ENCODE measurements around the gene TLE1.

Gene TLE1

DNA sequence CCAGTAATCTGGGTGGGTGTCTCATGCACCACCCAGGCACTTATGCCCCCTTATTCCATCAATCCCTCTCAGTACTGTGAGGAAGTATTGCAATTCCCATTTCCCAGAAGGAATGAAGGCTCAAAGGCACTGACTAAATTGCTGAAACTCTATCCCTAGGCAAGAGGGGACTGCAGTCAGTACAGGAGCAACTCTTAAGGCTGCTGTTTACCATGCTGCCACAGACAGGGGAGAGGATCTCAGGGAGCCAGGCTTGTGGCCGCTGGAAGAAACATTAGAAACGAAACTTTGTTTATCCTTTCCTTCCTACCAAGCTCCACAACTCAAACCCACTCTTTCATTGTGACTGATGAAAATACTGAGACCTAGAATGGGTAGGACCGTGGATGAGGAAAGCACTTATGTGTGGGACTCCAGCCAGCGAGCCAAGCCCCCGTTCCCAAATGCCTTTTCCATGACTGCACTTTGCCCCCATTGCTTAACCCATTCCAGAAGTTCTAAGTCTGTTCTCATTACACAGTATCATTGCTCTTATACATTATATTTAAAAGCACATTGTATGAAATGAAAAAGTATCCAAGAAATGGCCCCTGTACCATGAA is 54.3 kb downstream of the TLE1 start:
- TF ChIP-seq TAF1 (IDR thresholded peaks at IDR 0.05; ENCODE audit: borderline replicate concordance, insufficient read depth, low read length): no peak
- no peak for TF ChIP-seq FOXP2 (optimal IDR thresholded peaks at IDR 0.05; ENCODE audit: borderline replicate concordance, extremely low read depth, extremely low read length, insufficient read depth)

DNA sequence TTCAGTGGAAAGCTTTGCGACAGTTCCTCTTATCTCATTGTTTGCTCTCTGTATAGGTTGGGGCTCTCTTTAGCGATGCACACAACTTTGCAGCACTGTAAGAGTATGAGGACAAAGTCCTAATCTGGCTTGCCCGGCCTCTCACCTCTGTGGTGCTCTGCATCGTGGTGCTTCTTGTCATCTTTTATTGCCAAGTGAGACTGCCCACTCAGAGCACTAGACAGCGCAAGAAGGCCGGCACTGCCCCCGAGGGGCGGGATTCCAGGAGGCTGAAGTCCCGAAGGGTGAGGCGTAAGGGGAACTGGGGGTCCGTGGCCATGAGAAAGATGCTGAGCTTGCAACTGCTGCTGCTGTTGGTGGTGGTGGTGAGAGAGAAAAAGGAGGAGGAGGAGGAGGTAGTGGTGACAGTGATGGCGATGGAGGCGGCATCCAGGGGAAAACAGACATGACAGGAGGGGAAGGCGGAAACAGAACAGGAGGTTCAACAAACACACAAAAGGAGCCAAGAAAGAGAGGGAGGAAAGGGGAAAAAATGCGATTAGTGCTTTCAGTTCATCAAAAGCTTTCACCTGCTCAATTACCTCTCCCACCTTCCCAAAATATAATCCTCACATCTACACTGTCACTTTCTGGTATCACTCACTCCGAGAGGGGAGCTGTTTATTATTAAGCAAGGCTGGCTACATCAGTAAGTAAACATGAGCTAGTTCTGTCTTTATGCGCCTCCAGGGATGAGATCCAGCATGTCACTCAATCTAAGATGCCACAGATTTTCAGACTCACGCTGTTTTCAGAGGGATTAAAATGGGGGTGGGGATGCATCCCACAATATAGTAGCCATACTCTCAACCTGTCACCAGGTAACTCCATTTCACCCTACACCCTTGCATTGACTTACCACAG is 55.1 kb downstream of the TLE1 start:
- TF ChIP-seq TAF1 (IDR thresholded peaks at IDR 0.05; ENCODE audit: borderline replicate concordance, insufficient read depth, low read length) (no peak), POLR2AphosphoS5 (IDR thresholded peaks at IDR 0.05; ENCODE audit: low read depth, low read length) (no peak), SIN3A (IDR thresholded peaks at IDR 0.05; ENCODE audit: borderline replicate concordance, insufficient read depth, low read length) (no peak), FOXP2 (optimal IDR thresholded peaks at IDR 0.05; ENCODE audit: borderline replicate concordance, extremely low read depth, extremely low read length, insufficient read depth) (no peak)
- TF ChIP-seq, protein P1, sequence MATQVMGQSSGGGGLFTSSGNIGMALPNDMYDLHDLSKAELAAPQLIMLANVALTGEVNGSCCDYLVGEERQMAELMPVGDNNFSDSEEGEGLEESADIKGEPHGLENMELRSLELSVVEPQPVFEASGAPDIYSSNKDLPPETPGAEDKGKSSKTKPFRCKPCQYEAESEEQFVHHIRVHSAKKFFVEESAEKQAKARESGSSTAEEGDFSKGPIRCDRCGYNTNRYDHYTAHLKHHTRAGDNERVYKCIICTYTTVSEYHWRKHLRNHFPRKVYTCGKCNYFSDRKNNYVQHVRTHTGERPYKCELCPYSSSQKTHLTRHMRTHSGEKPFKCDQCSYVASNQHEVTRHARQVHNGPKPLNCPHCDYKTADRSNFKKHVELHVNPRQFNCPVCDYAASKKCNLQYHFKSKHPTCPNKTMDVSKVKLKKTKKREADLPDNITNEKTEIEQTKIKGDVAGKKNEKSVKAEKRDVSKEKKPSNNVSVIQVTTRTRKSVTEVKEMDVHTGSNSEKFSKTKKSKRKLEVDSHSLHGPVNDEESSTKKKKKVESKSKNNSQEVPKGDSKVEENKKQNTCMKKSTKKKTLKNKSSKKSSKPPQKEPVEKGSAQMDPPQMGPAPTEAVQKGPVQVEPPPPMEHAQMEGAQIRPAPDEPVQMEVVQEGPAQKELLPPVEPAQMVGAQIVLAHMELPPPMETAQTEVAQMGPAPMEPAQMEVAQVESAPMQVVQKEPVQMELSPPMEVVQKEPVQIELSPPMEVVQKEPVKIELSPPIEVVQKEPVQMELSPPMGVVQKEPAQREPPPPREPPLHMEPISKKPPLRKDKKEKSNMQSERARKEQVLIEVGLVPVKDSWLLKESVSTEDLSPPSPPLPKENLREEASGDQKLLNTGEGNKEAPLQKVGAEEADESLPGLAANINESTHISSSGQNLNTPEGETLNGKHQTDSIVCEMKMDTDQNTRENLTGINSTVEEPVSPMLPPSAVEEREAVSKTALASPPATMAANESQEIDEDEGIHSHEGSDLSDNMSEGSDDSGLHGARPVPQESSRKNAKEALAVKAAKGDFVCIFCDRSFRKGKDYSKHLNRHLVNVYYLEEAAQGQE (IDR thresholded peaks at IDR 0.05; ENCODE audit: insufficient read depth in 1 of 2, low read depth in 2 of 2, low read length in 2 of 2): no peak

DNA sequence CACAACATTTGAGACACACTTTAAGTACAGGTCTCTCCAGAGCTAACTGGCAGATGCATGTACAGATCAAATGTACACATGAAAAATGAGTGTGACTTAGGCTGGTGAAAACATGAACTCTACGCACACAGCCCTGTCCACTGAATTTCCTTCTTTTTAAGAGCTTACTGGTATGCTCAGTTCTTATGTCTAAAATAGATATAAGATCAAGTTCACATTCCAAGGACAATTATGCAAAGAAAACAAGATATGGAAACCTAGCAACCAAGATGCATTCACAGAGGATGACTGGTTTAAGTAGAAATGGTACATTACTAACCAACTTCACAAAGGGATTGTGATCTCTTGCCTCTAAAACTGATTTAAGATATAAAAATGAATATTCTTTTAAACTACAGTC is 56.7 kb downstream of the TLE1 start:
- TF ChIP-seq TAF1 (IDR thresholded peaks at IDR 0.05; ENCODE audit: borderline replicate concordance, insufficient read depth, low read length): no peak
- TF ChIP-seq FOXP2 (optimal IDR thresholded peaks at IDR 0.05; ENCODE audit: borderline replicate concordance, extremely low read depth, extremely low read length, insufficient read depth): no peak

DNA sequence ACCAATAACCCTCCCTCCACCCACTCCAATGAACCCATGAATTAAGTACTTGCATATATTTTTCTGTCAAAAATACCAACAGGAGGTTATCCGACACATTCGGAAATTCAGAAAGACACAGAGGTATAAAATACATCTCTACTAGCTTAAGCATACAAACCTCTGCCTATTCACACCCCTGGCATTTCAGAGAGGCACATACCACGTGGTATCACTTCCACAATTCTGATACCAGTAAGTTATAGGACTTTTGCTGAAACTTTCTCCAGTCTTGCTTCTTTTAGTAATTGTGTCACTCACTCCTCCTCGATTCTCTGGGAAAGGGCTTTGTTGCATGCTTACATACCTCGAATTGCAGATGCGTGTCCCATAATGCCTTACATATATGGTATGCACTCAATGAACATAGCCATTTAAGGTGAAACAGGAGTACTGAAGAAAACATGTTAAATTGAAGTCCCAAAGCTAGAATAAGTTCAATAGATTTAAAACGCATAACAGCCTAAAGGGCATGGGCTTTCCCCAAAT is 58.1 kb downstream of the TLE1 start:
- TF ChIP-seq, protein P1 (IDR thresholded peaks at IDR 0.05; ENCODE audit: insufficient read depth in 1 of 2, low read depth in 2 of 2, low read length in 2 of 2): no peak
- TF ChIP-seq TAF1 (IDR thresholded peaks at IDR 0.05; ENCODE audit: borderline replicate concordance, insufficient read depth, low read length) (no peak), POLR2AphosphoS5 (IDR thresholded peaks at IDR 0.05; ENCODE audit: low read depth, low read length) (no peak), SIN3A (IDR thresholded peaks at IDR 0.05; ENCODE audit: borderline replicate concordance, insufficient read depth, low read length) (no peak), FOXP2 (optimal IDR thresholded peaks at IDR 0.05; ENCODE audit: borderline replicate concordance, extremely low read depth, extremely low read length, insufficient read depth) (no peak)

DNA sequence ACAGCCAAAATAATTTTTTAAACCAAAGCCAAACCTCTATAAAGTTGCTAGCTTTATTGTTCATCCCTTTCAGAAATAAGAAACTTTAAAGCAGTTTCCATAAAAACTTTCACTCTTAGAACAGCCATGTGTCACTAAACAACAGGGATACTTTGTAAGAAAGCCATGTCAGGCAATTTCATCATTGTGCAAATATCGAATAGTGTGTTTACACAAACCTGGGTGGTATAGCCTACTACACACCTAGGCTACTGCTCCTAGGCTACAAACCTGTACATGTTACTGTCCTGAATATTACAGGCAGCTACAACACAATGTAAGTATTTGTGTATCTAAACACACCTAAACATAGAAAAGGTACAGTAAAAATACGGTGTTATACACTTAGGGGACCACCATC is 59.9 kb downstream of the TLE1 start:
- no peak for TF ChIP-seq FOXP2 (optimal IDR thresholded peaks at IDR 0.05; ENCODE audit: borderline replicate concordance, extremely low read depth, extremely low read length, insufficient read depth)

DNA sequence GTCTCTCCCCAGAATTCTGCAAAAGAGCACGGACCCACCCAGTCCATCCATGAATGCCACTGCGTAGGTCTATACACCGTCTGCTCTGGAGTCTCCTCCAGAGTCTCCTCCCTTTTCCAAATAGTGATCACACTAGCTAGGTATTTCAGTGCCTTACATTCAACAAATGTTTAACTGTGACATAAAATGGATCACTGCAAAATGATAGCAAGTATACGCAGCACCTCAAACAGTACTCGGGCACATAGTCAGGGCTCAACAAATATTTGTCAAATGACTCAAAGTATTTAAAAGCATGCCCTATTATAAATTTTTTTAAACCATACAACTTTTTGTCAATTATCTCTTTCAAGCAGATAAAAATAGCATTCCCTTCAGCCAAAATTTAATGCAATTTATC is 60.5 kb downstream of the TLE1 start:
- no peak for TF ChIP-seq FOXP2 (optimal IDR thresholded peaks at IDR 0.05; ENCODE audit: borderline replicate concordance, extremely low read depth, extremely low read length, insufficient read depth)
- TF ChIP-seq POLR2AphosphoS5 (IDR thresholded peaks at IDR 0.05; ENCODE audit: low read depth, low read length): no peak
- TF ChIP-seq, protein P1 (IDR thresholded peaks at IDR 0.05; ENCODE audit: insufficient read depth in 1 of 2, low read depth in 2 of 2, low read length in 2 of 2): no peak
- TF ChIP-seq TAF1 (IDR thresholded peaks at IDR 0.05; ENCODE audit: borderline replicate concordance, insufficient read depth, low read length): no peak
- TF ChIP-seq SIN3A (IDR thresholded peaks at IDR 0.05; ENCODE audit: borderline replicate concordance, insufficient read depth, low read length): no peak

Data from PFSK-1 (cell line).